GM23338 (cell line): ENCODE results near the gene YIF1A. TPM values are rescaled to one million over a fixed set of nuclear protein-coding genes. Genes with fewer than 3 reads are reported as not detected.
A peak's percentile ranks its signal among the peaks of the same experiment; 100 is the strongest.

Source experiments
- ATAC-seq: fragments of 200-7000 bp; cut with Tn5 transposase; 3 replicates; pipeline ENCODE4 v1.9.1; 2020
- DNase-seq: peaks from one replicate; pipeline ENCODE4 v3.0.0-alpha.2; 2015; ENCODE audit warnings: low spot score
- H2AFZ ChIP-seq: fragments of 200-600 bp; sonication (generic); 2 replicates; pipeline ENCODE4 v1.8.0; 2016; ENCODE audit warnings: antibody characterized with exemption, mild to moderate bottlenecking, moderate library complexity
- H3F3A ChIP-seq: fragments of 200-600 bp; sonication (generic); replicated peaks from 2 replicates; pipeline ENCODE4 v1.8.0; 2017; ENCODE audit warnings: antibody characterized with exemption, mixed run types, low read depth
- H3K27ac ChIP-seq: fragments of 200-600 bp; sonication (generic); 2 replicates; pipeline ENCODE4 v1.6.1; 2016; ENCODE audit warnings: low read depth
- H3K27me3 ChIP-seq: fragments of 200-600 bp; sonication (generic); 2 replicates; pipeline ENCODE4 v1.8.0; 2016; ENCODE audit warnings: mild to moderate bottlenecking, mixed run types, moderate library complexity; ENCODE audit not compliant: insufficient read depth
- H3K36me3 ChIP-seq: fragments of 200-600 bp; sonication (generic); 2 replicates; pipeline ENCODE4 v1.8.0; 2016; ENCODE audit warnings: mild to moderate bottlenecking; ENCODE audit not compliant: insufficient read depth
- H3K4me1 ChIP-seq: fragments of 200-600 bp; sonication (generic); 2 replicates; pipeline ENCODE4 v1.8.0; 2016; ENCODE audit warnings: mild to moderate bottlenecking, moderate library complexity; ENCODE audit not compliant: insufficient read depth
- H3K4me2 ChIP-seq: fragments of 200-600 bp; sonication (generic); 2 replicates; pipeline ENCODE4 v1.7.1; 2017; ENCODE audit warnings: mixed run types
- H3K4me3 ChIP-seq: fragments of 200-600 bp; sonication (generic); 2 replicates; pipeline ENCODE4 v1.6.1; 2016; ENCODE audit warnings: mixed run types
- H3K79me2 ChIP-seq: fragments of 200-600 bp; sonication (generic); replicated peaks from 2 replicates; pipeline ENCODE4 v1.8.0; 2017; ENCODE audit warnings: mild to moderate bottlenecking; ENCODE audit not compliant: insufficient read depth
- H3K9me2 ChIP-seq: fragments of 200-600 bp; sonication (generic); 2 replicates; pipeline ENCODE4 v1.8.0; 2017; ENCODE audit not compliant: insufficient read depth
- H4K20me1 ChIP-seq: fragments of 200-600 bp; sonication (generic); replicated peaks from 2 replicates; pipeline ENCODE4 v1.8.0; 2017; ENCODE audit warnings: mild to moderate bottlenecking; ENCODE audit not compliant: insufficient read depth
- H3K27ac Mint-ChIP-seq: 2 replicates; pipeline ENCODE4 v1.8.0; 2020; ENCODE audit warnings: inconsistent platforms, mild to moderate bottlenecking, moderate library complexity, mixed read lengths
- H3K27me3 Mint-ChIP-seq: 3 replicates; pipeline ENCODE4 v1.8.0; 2022; ENCODE audit warnings: low read depth, mild to moderate bottlenecking, moderate library complexity, mixed read lengths, inconsistent platforms; ENCODE audit not compliant: insufficient read depth, poor library complexity
- H3K36me3 Mint-ChIP-seq: 3 replicates; pipeline ENCODE4 v1.8.0; 2021; ENCODE audit warnings: low read depth, mild to moderate bottlenecking, inconsistent platforms, moderate library complexity, mixed read lengths
- H3K4me1 Mint-ChIP-seq: 3 replicates; pipeline ENCODE4 v1.8.0; 2020; ENCODE audit warnings: mild to moderate bottlenecking, inconsistent platforms, mixed read lengths
- H3K4me3 Mint-ChIP-seq: 3 replicates; pipeline ENCODE4 v1.8.0; 2021; ENCODE audit warnings: moderate library complexity, mild to moderate bottlenecking, inconsistent platforms, mixed read lengths
- H3K9me3 Mint-ChIP-seq: 3 replicates; pipeline ENCODE4 v1.8.0; 2020; ENCODE audit warnings: moderate library complexity, mild to moderate bottlenecking, inconsistent platforms, mixed read lengths
- CREB1 ChIP-seq: fragments of 250-450 bp; sonication (Bioruptor Pico); IDR thresholded peaks from 2 replicates; pipeline ENCODE4 v1.5.0; 2020; ENCODE audit warnings: low read depth, mild to moderate bottlenecking, moderate library complexity
- ETS1 ChIP-seq: IDR thresholded peaks from 2 replicates; pipeline ENCODE4 v1.6.1; 2016; ENCODE audit warnings: antibody characterized with exemption
- EZH2 ChIP-seq: fragments of 200-600 bp; sonication (generic); IDR thresholded peaks from one replicate; pipeline ENCODE4 v1.8.0; 2017; ENCODE audit warnings: antibody characterized with exemption, mild to moderate bottlenecking, low read depth; ENCODE audit not compliant: unreplicated experiment
- EZH2phosphoT487 ChIP-seq: fragments of 200-600 bp; sonication (generic); IDR thresholded peaks from one replicate; pipeline ENCODE4 v1.8.1; 2018; ENCODE audit warnings: antibody characterized with exemption; ENCODE audit not compliant: unreplicated experiment
- JUNB ChIP-seq: IDR thresholded peaks from one replicate; pipeline ENCODE4 v1.6.1; 2016; ENCODE audit warnings: antibody characterized with exemption; ENCODE audit not compliant: unreplicated experiment
- NANOG ChIP-seq: IDR thresholded peaks from 2 replicates; pipeline ENCODE4 v1.6.1; 2016; ENCODE audit warnings: antibody characterized with exemption, borderline replicate concordance
- REST ChIP-seq: IDR thresholded peaks from one replicate; pipeline ENCODE4 v1.6.1; 2018; ENCODE audit warnings: antibody characterized with exemption; ENCODE audit not compliant: unreplicated experiment
- STAT1 ChIP-seq: IDR thresholded peaks from one replicate; pipeline ENCODE4 v1.6.1; 2016; ENCODE audit warnings: antibody characterized with exemption; ENCODE audit not compliant: unreplicated experiment
- ZNF114 ChIP-seq: fragments of 250-450 bp; sonication (Bioruptor Pico); IDR thresholded peaks from 2 replicates; pipeline ENCODE4 v1.5.0; 2020; ENCODE audit warnings: mild to moderate bottlenecking, moderate library complexity
- ZNF331 ChIP-seq: fragments of 250-450 bp; sonication (Bioruptor Pico); IDR thresholded peaks from 2 replicates; pipeline ENCODE4 v1.5.0; 2020; ENCODE audit warnings: low read depth, mild to moderate bottlenecking, moderate library complexity
- polyA plus RNA-seq: library from polyadenylated mRNA; unstranded; fragments of >200 nt; fragmentation: Nextera tagmentation; extraction: Ambion mirVana; gene quantifications from 2 replicates; pipeline ENCODE4 v1.2.1, GENCODE V29; 2016
- total RNA-seq: library from RNA; depleted of rRNA; stranded (reverse); fragments of >200 nt; shearing (Covaris generic); gene quantifications from 2 replicates; pipeline ENCODE4 v1.2.3, GENCODE V29; 2014

The YIF1A gene
- total and polyA plus RNA-seq, 2 experiments from 2014 or later, result 75.6 to 87.0 TPM

DNA sequence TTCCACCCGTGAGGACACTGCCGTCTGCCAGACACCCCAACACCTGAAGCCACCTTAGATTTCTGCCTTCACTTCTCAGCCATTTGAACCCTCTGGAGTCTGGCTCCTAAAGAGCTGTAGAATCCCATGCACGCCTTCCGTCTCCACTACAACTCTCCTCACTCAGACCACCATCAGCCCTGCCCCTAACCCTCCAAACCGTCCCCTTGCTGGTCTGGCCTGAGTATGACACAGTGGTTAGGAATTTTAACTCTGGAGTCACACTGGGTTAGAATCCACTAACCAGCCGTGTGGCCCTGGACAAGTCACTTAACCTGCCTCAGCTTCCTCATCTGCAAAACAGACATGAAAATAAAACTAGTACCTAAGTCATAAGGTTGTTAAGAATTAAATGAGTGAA, 7.9 kb downstream of the YIF1A start (continued):
- TF ChIP-seq ZNF114 (no peak), CREB1 (CRISPR knock-in tag) (no peak), ZNF331 (CRISPR knock-in tag) (no peak), EZH2 (no peak), REST (no peak), ETS1 (no peak), EZH2phosphoT487 (no peak), NANOG (no peak), STAT1 (no peak), JUNB (no peak)

- no peaks in the 10 kb centered on the region for H3K36me3 ChIP-seq
- Mint-ChIP-seq H3K4me1 (peaks cover 32% of the 10 kb centered on the region), H3K4me3 (no peak overlapping the region), H3K27ac (no peak overlapping the region), H3K36me3 (no peaks in the 10 kb centered on the region; the same call in 1 of the 3 replicates), H3K27me3 (peaks cover 26% of the 10 kb centered on the region), H3K9me3 (no peaks in the 10 kb centered on the region)
- H3K79me2 ChIP-seq, result no peaks in the 10 kb centered on the region
- H3K4me2 ChIP-seq, result no peak overlapping the region
- peaks cover 9% of the 10 kb centered on the region for H3K4me1 ChIP-seq
- no peaks in the 10 kb centered on the region; the same call in none of the 2 replicates for H4K20me1 ChIP-seq
- no peaks in the 10 kb centered on the region for H3K27me3 ChIP-seq
- H3F3A ChIP-seq, result 0 out of 2 replicates have a peak, but pooled peaks cover 11% of the 10 kb centered on the region
- no peaks in the 10 kb centered on the region for H3K9me2 ChIP-seq
- no peak overlapping the region for H3K4me3 ChIP-seq
- DNase-seq, result peak; percentile 15
- H3K27ac ChIP-seq, result no peak overlapping the region
- ATAC-seq, result no peak
- H2AFZ ChIP-seq, result no peak overlapping the region
- TF ChIP-seq REST (no peak), JUNB (no peak), ZNF114 (no peak), NANOG (no peak), EZH2phosphoT487 (no peak), ZNF331 (CRISPR knock-in tag) (no peak), ETS1 (no peak)
Observed at GRCh38 chr11:66280428-66280827, 8.5 kb downstream of the YIF1A start.
